Panc1 (cell line): ENCODE results near the gene SYCP3. TPM values are rescaled to one million over a fixed set of nuclear protein-coding genes. Genes with fewer than 3 reads are reported as not detected.

Experiments used
- ATAC-seq: fragments of 200-7000 bp; cut with Tn5 transposase; 2 replicates; pipeline ENCODE4 v1.9.1; 2020; ENCODE audit warnings: mild to moderate bottlenecking, moderate library complexity
- BruUV-seq: library from RNA; stranded (reverse); fragments of 400-500 nt; replicated peaks from 2 replicates; lab custom pipeline; 2021; lab: Mats Ljungman, UMichigan
- CTCF ChIA-PET: fragments of 300-600 bp; sonication (Branson Sonifier 250); formaldehyde crosslinking; loops from one replicate; lab custom pipeline; 2022; ENCODE audit warnings: antibody characterized with exemption; lab: Charles Lee
- POLR2A ChIA-PET: fragments of 300-600 bp; sonication (Branson Sonifier 250); formaldehyde crosslinking; loops from one replicate; lab custom pipeline; 2022; ENCODE audit warnings: antibody characterized with exemption; lab: Charles Lee
- DNase-seq: peaks from one replicate; pipeline ENCODE4 v3.0.0-alpha.2; 2010; ENCODE audit warnings: low read depth, low spot score
- H3K27ac ChIP-seq: 2 replicates; pipeline ENCODE4 v1.5.1; 2011; ENCODE audit warnings: mild to moderate bottlenecking, low read length, inconsistent platforms
- H3K27me3 ChIP-seq: fragments of 200-500 bp; sonication (Bioruptor generic); 2 replicates; pipeline ENCODE4 v1.6.0; 2014; ENCODE audit warnings: low read length, inconsistent platforms; ENCODE audit not compliant: control insufficient read depth, insufficient read depth
- H3K36me3 ChIP-seq: fragments of 200-500 bp; sonication (Bioruptor generic); 2 replicates; pipeline ENCODE4 v1.5.1; 2014; ENCODE audit warnings: inconsistent platforms, mild to moderate bottlenecking, low read length, moderate library complexity; ENCODE audit not compliant: control insufficient read depth, insufficient read depth
- H3K4me1 ChIP-seq: 2 replicates; pipeline ENCODE4 v1.5.1; 2011; ENCODE audit warnings: inconsistent platforms, mild to moderate bottlenecking, low read length, moderate library complexity; ENCODE audit not compliant: control insufficient read depth, insufficient read depth
- H3K4me3 ChIP-seq, 2 experiments: 2 replicates each; pipeline ENCODE4 v1.5.1; 2011 to 2012; ENCODE audit warnings: low read depth in 2 of 2, low read length in 2 of 2, mild to moderate bottlenecking in 2 of 2, inconsistent platforms in 1 of 2, moderate library complexity in 1 of 2
- H3K9me3 ChIP-seq: fragments of 200-500 bp; sonication (Bioruptor generic); 2 replicates; pipeline ENCODE4 v1.5.1; 2014; ENCODE audit warnings: low read depth, mild to moderate bottlenecking, inconsistent platforms, low read length, moderate library complexity; ENCODE audit not compliant: control insufficient read depth, insufficient read depth
- POLR2AphosphoS5 ChIP-seq: IDR thresholded peaks from 2 replicates; pipeline ENCODE4 v1.6.1; 2012; ENCODE audit warnings: mild to moderate bottlenecking, low read depth, low read length, moderate library complexity
- SIN3A ChIP-seq: IDR thresholded peaks from 2 replicates; pipeline ENCODE4 v1.6.1; 2012; ENCODE audit warnings: low read depth, mild to moderate bottlenecking, low read length, moderate library complexity, borderline replicate concordance; ENCODE audit not compliant: insufficient read depth
- TCF7L2 ChIP-seq: IDR thresholded peaks from 2 replicates; pipeline ENCODE4 v1.6.1; 2011; ENCODE audit warnings: mild to moderate bottlenecking, low read depth, low read length, inconsistent platforms
- in situ Hi-C: cut with HindIII; loops from 2 replicates; pipeline ENCODE4 v1.10.0; 2016; ENCODE audit warnings: low sequenced_read_pairs, low pct_unique_long_range_greater_than_20kb
- intact Hi-C: fragments of 100-400 bp; cut with micrococcal nuclease; formaldehyde crosslinking; loops from one replicate; pipeline ENCODE4 v1.10.0; 2022; ENCODE audit not compliant: unreplicated experiment
- total RNA-seq: library from RNA; stranded (reverse); gene quantifications from one replicate; pipeline ENCODE4 v1.2.1, GENCODE V29; 2021; ENCODE audit not compliant: unreplicated experiment
- TF ChIP-seq, protein P1 (sequence below): fragments of 450-650 bp; IDR thresholded peaks from 2 replicates; pipeline ENCODE4 v1.5.1; 2017; ENCODE audit warnings: mild to moderate bottlenecking
- TF ChIP-seq, protein P2 (sequence below), 2 experiments: IDR thresholded peaks; 2 replicates each; pipeline ENCODE4 v1.6.1; 2011 to 2012; ENCODE audit warnings: low read depth in 2 of 2, control low read depth in 1 of 2, low read length in 1 of 2, mild to moderate bottlenecking in 1 of 2, moderate library complexity in 1 of 2; ENCODE audit not compliant: insufficient read depth in 1 of 2

Gene SYCP3
- total RNA-seq, 1 experiment from 2014 or later = not detected

DNA sequence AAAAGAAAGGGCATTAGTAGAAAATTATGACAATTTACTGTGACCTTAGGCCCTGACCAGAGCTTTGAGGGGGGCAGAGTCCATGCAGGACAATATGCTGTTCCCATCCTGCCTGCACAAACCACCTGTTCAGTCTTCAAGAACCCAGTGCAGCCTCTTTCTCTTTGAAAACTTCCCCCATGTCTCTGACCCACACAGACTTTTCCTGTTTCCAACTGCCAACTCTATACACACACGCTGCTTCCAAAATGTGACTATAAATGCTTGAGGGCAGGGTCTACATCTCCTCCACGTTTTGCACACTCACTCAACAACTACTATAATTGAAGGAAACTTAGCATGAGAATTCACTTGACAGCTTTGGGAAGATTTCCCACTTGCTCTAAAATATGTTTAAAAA is 36.6 kb upstream of the SYCP3 start:
- Histone ChIP-seq H3K4me3 (no peak overlapping the region), H3K27me3 (no peaks in the 10 kb centered on the region), H3K9me3 (no peaks in the 10 kb centered on the region), H3K27ac (no peak overlapping the region), H3K36me3 (no peaks in the 10 kb centered on the region), H3K4me1 (no peaks in the 10 kb centered on the region)
- no peak for ATAC-seq
- TF ChIP-seq POLR2AphosphoS5 (no peak), TCF7L2 (no peak), SIN3A (no peak)
- TF ChIP-seq, protein P1, sequence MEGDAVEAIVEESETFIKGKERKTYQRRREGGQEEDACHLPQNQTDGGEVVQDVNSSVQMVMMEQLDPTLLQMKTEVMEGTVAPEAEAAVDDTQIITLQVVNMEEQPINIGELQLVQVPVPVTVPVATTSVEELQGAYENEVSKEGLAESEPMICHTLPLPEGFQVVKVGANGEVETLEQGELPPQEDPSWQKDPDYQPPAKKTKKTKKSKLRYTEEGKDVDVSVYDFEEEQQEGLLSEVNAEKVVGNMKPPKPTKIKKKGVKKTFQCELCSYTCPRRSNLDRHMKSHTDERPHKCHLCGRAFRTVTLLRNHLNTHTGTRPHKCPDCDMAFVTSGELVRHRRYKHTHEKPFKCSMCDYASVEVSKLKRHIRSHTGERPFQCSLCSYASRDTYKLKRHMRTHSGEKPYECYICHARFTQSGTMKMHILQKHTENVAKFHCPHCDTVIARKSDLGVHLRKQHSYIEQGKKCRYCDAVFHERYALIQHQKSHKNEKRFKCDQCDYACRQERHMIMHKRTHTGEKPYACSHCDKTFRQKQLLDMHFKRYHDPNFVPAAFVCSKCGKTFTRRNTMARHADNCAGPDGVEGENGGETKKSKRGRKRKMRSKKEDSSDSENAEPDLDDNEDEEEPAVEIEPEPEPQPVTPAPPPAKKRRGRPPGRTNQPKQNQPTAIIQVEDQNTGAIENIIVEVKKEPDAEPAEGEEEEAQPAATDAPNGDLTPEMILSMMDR = no peak
- TF ChIP-seq, protein P2, sequence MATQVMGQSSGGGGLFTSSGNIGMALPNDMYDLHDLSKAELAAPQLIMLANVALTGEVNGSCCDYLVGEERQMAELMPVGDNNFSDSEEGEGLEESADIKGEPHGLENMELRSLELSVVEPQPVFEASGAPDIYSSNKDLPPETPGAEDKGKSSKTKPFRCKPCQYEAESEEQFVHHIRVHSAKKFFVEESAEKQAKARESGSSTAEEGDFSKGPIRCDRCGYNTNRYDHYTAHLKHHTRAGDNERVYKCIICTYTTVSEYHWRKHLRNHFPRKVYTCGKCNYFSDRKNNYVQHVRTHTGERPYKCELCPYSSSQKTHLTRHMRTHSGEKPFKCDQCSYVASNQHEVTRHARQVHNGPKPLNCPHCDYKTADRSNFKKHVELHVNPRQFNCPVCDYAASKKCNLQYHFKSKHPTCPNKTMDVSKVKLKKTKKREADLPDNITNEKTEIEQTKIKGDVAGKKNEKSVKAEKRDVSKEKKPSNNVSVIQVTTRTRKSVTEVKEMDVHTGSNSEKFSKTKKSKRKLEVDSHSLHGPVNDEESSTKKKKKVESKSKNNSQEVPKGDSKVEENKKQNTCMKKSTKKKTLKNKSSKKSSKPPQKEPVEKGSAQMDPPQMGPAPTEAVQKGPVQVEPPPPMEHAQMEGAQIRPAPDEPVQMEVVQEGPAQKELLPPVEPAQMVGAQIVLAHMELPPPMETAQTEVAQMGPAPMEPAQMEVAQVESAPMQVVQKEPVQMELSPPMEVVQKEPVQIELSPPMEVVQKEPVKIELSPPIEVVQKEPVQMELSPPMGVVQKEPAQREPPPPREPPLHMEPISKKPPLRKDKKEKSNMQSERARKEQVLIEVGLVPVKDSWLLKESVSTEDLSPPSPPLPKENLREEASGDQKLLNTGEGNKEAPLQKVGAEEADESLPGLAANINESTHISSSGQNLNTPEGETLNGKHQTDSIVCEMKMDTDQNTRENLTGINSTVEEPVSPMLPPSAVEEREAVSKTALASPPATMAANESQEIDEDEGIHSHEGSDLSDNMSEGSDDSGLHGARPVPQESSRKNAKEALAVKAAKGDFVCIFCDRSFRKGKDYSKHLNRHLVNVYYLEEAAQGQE (IDR thresholded peaks at IDR 0.05; ENCODE audit: insufficient read depth in 1 of 2, low read depth in 2 of 2, low read length in 1 of 2) = no peak
- POLR2A ChIA-PET = no interaction called here
- in situ Hi-C loops (no loop called here), intact Hi-C loops (no loop called here)
- no TSS peak for BruUV-seq
- CTCF ChIA-PET = no interaction called here
- DNase-seq = no peak

DNA sequence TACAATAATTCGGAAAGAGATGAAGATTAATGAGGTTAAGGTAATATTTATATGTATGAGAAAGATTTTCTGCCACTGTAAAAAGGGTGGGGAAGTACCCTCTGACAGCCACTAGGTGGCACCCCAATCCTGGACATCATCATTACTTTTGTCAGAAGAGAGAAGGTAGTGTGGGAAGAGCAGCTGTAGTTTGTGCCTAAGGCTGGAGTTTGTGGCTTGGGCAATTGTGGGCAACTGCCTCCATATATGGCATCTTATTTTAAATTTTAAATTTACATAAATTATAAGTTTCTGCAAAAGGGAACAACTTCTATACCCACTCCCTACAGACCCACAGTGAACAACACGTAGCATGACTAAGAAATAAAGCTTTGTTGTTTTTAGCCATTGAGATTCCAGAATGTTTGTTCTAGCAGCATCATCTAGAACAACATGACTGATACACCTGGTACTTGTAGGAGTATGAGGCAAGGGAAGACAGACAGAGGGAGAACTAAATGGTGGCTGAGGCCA is 34.4 kb upstream of the SYCP3 start:
- in situ Hi-C loops = no loop called here
- Histone ChIP-seq H3K27ac (no peak overlapping the region), H3K9me3 (no peaks in the 10 kb centered on the region), H3K27me3 (no peaks in the 10 kb centered on the region), H3K4me3 (no peak overlapping the region), H3K36me3 (no peaks in the 10 kb centered on the region), H3K4me1 (no peaks in the 10 kb centered on the region)
- TF ChIP-seq, protein P2 (IDR thresholded peaks at IDR 0.05; ENCODE audit: insufficient read depth in 1 of 2, low read depth in 2 of 2, low read length in 1 of 2) = no peak
- TF ChIP-seq, protein P1 = peak; percentile 90
- ATAC-seq = peak; percentile 89
- no TSS peak for BruUV-seq
- CTCF ChIA-PET = interaction anchor here (0.7 to 1.2 kb wide), 3 partner anchors 50 to 66 kb away, joined by 3 to 23 read pairs (median 5); partner anchors contain the start of gene GNPTAB
- intact Hi-C loops = loop anchor here (2.0 kb wide), 1 partner anchor 57 kb away; the partner anchor contains the start of gene GNPTAB
- DNase-seq = peak; percentile 33
- POLR2A ChIA-PET = no interaction called here
